HepG2 (cell line): ENCODE data around the gene HOXC5. TPM values are rescaled to one million over a fixed set of nuclear protein-coding genes. Genes with fewer than 3 reads are reported as not detected.

Experiments
- ATAC-seq: fragments of 200-7000 bp; cut with Tn5 transposase; 3 replicates; pipeline ENCODE4 v1.9.1; 2020; ENCODE audit warnings: mild to moderate bottlenecking, moderate library complexity
- BruUV-seq: library from RNA; stranded (reverse); fragments of 400-500 nt; replicated peaks from 2 replicates; lab custom pipeline; 2021; lab: Mats Ljungman, UMichigan
- CTCF ChIA-PET: fragments of 300-600 bp; formaldehyde crosslinking; extraction: SDS; loops from one replicate; lab custom pipeline; 2021; ENCODE audit warnings: low total read pairs, inconsistent platforms, low intra/inter-chr PET ratio; lab: Yijun Ruan, JAX
- POLR2A ChIA-PET: fragments of 350-600 bp; sonication (Branson Sonifier 250); formaldehyde crosslinking; loops from one replicate; lab custom pipeline; 2020; ENCODE audit warnings: antibody characterized with exemption, inconsistent platforms; lab: Yijun Ruan, JAX
- DNase-seq: peaks from one replicate; pipeline ENCODE4 v3.0.0-alpha.2; 2015; ENCODE audit warnings: low spot score
- FAIRE-seq: peaks from 3 replicates; lab custom pipeline; 2011; peaks lifted over from hg19 to GRCh38; lab: Jason Lieb, UNC
- H2AFZ ChIP-seq: one replicate; pipeline ENCODE4 v1.6.1; 2011; ENCODE audit warnings: low read length, inconsistent platforms
- H3K27ac ChIP-seq: fragments of 300-600 bp; 3 replicates; pipeline ENCODE4 v1.8.0; 2011; ENCODE audit warnings: mixed run types, mild to moderate bottlenecking, mixed read lengths, low read length, inconsistent platforms; ENCODE audit not compliant: insufficient read depth; ENCODE audit errors: extremely low read length
- H3K27me3 ChIP-seq, 2 experiments: fragments of 200-600 bp in 1 of 2; 2 replicates in 1 of 2; 3 replicates in 1 of 2; pipeline versions ENCODE4 v1.6.0 to v1.8.0; 2011; ENCODE audit warnings: low read length in 2 of 2, mild to moderate bottlenecking in 2 of 2, moderate library complexity in 2 of 2, inconsistent platforms in 1 of 2; ENCODE audit not compliant: insufficient read depth in 2 of 2, control insufficient read depth in 1 of 2
- H3K36me3 ChIP-seq, 2 experiments: fragments of 200-600 bp in 1 of 2; replicated peaks in 1 of 2; 2 replicates in 1 of 2; 3 replicates in 1 of 2; pipeline versions ENCODE4 v1.5.1 to v1.8.0; 2011; ENCODE audit warnings: low read length in 2 of 2, inconsistent platforms in 1 of 2; ENCODE audit not compliant: insufficient read depth in 2 of 2, control insufficient read depth in 1 of 2
- H3K4me1 ChIP-seq: 2 replicates; pipeline ENCODE4 v1.5.1; 2012; ENCODE audit warnings: low read length, inconsistent platforms; ENCODE audit not compliant: insufficient read depth
- H3K4me2 ChIP-seq: 2 replicates; pipeline ENCODE4 v1.6.0; 2011; ENCODE audit warnings: low read depth, low read length, inconsistent platforms
- H3K4me3 ChIP-seq, 3 experiments: fragments of 200-600 bp in 1 of 3; sonication (generic), shearing (Covaris generic) in 1 of 3; replicated peaks in 1 of 3; 2 replicates each; pipeline ENCODE4 v1.5.1; 2011 to 2016; ENCODE audit warnings: low read length in 3 of 3, inconsistent platforms in 2 of 3, low read depth in 2 of 3, mild to moderate bottlenecking in 2 of 3, control low read depth in 1 of 3, mixed read lengths in 1 of 3; ENCODE audit not compliant: insufficient read depth in 1 of 3
- H3K79me2 ChIP-seq: one replicate; pipeline ENCODE4 v1.6.1; 2011; ENCODE audit warnings: low read length, inconsistent platforms; ENCODE audit not compliant: insufficient read depth
- H3K9ac ChIP-seq: 2 replicates; pipeline ENCODE4 v1.6.0; 2011; ENCODE audit warnings: mild to moderate bottlenecking, low read depth, low read length, inconsistent platforms; ENCODE audit not compliant: insufficient read depth
- H3K9me3 ChIP-seq: 2 replicates; pipeline ENCODE4 v1.5.1; 2012; ENCODE audit warnings: mild to moderate bottlenecking, low read length
- H4K20me1 ChIP-seq: 2 replicates; pipeline ENCODE4 v1.6.0; 2011; ENCODE audit warnings: inconsistent platforms, mild to moderate bottlenecking, low read length, moderate library complexity; ENCODE audit not compliant: insufficient read depth
- DNMT3B ChIP-seq: conservative IDR thresholded peaks from 2 replicates; pipeline ENCODE4 v1.6.1; 2016; ENCODE audit warnings: missing biosample characterization, control low read depth
- E2F1 ChIP-seq: sonication (generic); formaldehyde crosslinking; IDR thresholded peaks from 2 replicates; pipeline ENCODE4 v1.5.0; 2020; ENCODE audit warnings: missing genetic modification reagents
- ZNF143 ChIP-seq: sonication (generic); formaldehyde crosslinking; IDR thresholded peaks from 2 replicates; pipeline ENCODE4 v1.4.0; 2020; ENCODE audit warnings: missing genetic modification reagents
- ZNF609 ChIP-seq: sonication (generic); formaldehyde crosslinking; IDR thresholded peaks from 2 replicates; pipeline ENCODE4 v1.4.0; 2020; ENCODE audit warnings: mild to moderate bottlenecking, missing genetic modification reagents, borderline replicate concordance
- ZSCAN12 ChIP-seq: sonication (generic); formaldehyde crosslinking; IDR thresholded peaks from 2 replicates; pipeline ENCODE4 v1.9.0; 2021; ENCODE audit warnings: mild to moderate bottlenecking, missing genetic modification reagents
- in situ Hi-C: cut with HindIII; loops from 2 replicates; pipeline ENCODE4 v1.10.0; 2017; ENCODE audit warnings: low pct_unique_long_range_greater_than_20kb; ENCODE audit not compliant: extremely low pct_ligation_motif_present
- intact Hi-C: fragments of 100-400 bp; cut with micrococcal nuclease; formaldehyde crosslinking; loops from one replicate; pipeline ENCODE4 v1.10.0; 2022; ENCODE audit not compliant: unreplicated experiment
- polyA plus RNA-seq, 8 experiments: library from polyadenylated mRNA; depleted of rRNA in 3 of 8; stranded (reverse) in 7 of 8; unstranded in 1 of 8; fragments of >200 nt; fragmentation: Illumina TruSeq in 4 of 8; extraction: Trizol in 4 of 8; gene quantifications; 2 replicates each; pipeline versions ENCODE4 v1.2.1 to v1.2.3, GENCODE V29; 2011 to 2016; ENCODE audit warnings: low read depth in 4 of 8, missing spikeins in 1 of 8, mixed read lengths in 1 of 8; ENCODE audit not compliant: insufficient read depth in 1 of 8
- total RNA-seq, 5 experiments: library from RNA; depleted of rRNA; stranded (reverse); fragments of >200 nt; fragmentation: Illumina TruSeq; extraction: Trizol; gene quantifications; 2 replicates each; pipeline ENCODE4 v1.2.3, GENCODE V29; 2016; ENCODE audit warnings: low read depth in 1 of 5

HOXC5 gene
- total and polyA plus RNA-seq, 2 of the 13 experiments (the other 11 are each of a cell fraction or from before 2014, with no cell fraction given): not detected

- POLR2A ChIA-PET: no interaction called here
- Histone ChIP-seq H3K4me2 (no peak overlapping the region), H3K4me3 (no peak overlapping the region), H3K4me1 (no peaks in the 10 kb centered on the region), H3K27me3 (peaks cover 8 to 60% of the 10 kb centered on the region in 2 experiments; a peak in 4 of 5 replicates), H3K27ac (no peak overlapping the region), H3K79me2 (no peaks in the 10 kb centered on the region), H2AFZ (no peak overlapping the region), H3K9me3 (no peaks in the 10 kb centered on the region), H3K9ac (no peak overlapping the region), H4K20me1 (no peaks in the 10 kb centered on the region), H3K36me3 (no peaks in the 10 kb centered on the region)
- FAIRE-seq (no peak), ATAC-seq (no peak), DNase-seq (no peak)
- BruUV-seq: no TSS peak
- CTCF ChIA-PET: no interaction called here
- intact Hi-C loops (no loop called here), in situ Hi-C loops (no loop called here)
- TF ChIP-seq ZSCAN12 (CRISPR knock-in tag) (no peak), ZNF143 (CRISPR knock-in tag) (no peak), ZNF609 (CRISPR knock-in tag) (no peak), E2F1 (CRISPR knock-in tag) (no peak), DNMT3B (CRISPR knock-in tag) (no peak)
These were observed 23.3 kb downstream of the HOXC5 start for GRCh38 chr12:54056110-54056509.
